AG09319 (cell line): ENCODE results near the gene MYH3.

Experiments
- DNase-seq: peaks from one replicate; pipeline ENCODE4 v3.0.0-alpha.2; 2010; ENCODE audit warnings: low read depth; ENCODE audit errors: extremely low read depth
- TF ChIP-seq, protein P1 (sequence below): IDR thresholded peaks from 2 replicates; pipeline ENCODE4 v1.5.1; 2011; ENCODE audit warnings: low read depth, mild to moderate bottlenecking, inconsistent platforms, low read length, moderate library complexity

The MYH3 gene

DNA sequence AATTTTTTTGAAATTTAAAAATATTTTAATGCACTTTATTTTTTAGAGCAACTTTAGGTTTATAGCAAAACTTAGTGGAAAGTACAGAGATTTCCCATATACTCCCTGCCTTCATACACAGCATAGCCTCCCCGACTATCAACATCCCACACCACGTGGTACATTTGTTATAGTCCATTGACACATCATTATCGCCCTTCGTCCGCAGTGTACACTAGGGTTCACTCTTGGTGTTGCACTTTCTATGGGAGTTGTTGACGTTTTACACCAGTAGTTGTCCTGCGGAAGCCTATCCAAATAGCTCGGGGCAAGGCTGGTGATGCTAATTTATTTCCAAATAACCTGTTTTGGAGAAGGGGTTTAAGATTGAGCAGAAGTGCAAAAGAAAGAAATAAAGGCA, 52.6 kb downstream of the MYH3 start:
- TF ChIP-seq, protein P1, sequence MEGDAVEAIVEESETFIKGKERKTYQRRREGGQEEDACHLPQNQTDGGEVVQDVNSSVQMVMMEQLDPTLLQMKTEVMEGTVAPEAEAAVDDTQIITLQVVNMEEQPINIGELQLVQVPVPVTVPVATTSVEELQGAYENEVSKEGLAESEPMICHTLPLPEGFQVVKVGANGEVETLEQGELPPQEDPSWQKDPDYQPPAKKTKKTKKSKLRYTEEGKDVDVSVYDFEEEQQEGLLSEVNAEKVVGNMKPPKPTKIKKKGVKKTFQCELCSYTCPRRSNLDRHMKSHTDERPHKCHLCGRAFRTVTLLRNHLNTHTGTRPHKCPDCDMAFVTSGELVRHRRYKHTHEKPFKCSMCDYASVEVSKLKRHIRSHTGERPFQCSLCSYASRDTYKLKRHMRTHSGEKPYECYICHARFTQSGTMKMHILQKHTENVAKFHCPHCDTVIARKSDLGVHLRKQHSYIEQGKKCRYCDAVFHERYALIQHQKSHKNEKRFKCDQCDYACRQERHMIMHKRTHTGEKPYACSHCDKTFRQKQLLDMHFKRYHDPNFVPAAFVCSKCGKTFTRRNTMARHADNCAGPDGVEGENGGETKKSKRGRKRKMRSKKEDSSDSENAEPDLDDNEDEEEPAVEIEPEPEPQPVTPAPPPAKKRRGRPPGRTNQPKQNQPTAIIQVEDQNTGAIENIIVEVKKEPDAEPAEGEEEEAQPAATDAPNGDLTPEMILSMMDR, result no peak
- DNase-seq, result no peak

DNA sequence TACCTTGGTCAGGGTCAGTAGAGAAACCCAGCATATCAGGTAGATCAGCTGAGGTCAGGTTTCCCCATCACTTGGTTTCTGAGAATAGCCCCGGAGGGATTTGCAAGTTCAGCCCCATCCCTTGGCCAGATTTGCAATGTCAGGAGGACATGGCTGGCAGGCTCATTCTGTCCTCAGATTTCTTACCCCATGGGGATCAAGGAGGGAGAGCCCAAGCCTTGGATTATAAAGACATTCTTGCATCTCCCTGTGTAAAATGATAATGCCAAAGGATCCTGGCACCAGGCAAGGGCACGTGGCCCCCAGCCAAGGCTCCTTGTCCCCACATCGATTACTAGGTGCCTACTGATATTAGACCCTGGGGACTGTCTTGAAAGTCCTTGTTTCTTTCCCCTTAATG, 53.2 kb downstream of the MYH3 start:
- TF ChIP-seq, protein P1, result no peak
- no peak for DNase-seq

DNA sequence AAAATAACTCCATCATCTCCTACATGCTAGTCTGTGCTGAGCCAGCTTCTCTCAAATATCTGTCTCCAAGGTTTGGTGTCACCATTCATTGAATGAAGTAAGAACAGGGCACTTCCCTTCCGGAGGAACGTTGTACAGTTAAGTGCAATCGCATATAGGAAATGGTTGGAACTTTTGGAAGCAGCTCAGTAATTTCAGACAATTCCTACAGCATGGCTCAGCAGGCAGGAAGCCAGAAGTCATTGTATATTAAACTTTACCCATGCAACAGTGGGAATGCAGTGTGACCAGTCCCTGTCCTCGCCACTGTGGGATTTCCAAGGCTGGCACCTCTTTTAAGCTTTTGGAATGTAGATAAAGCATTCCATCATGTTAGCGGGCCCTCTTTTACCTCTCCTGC, 56.5 kb downstream of the MYH3 start:
- TF ChIP-seq, protein P1, result no peak
- DNase-seq, result no peak

DNA sequence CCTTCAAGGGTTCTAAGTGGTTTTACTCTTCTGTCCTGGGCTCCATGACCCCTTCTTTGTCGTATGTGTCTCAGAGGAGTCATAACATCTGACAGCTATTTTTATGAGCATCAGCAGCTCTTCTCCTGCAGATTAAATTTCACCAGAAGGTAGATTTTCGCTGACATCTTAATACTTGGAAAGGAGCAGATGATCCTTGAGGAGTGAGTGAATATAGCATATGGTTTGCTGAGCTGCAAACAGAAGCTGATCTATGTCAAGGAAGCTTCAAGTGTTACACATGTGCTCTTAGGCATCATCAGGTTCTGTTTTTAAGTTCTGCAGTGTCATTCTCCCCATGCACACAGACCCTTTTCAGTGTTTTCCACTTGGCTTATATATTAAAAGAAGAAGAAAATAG, 58.5 kb downstream of the MYH3 start:
- TF ChIP-seq, protein P1, result no peak
- DNase-seq, result no peak

DNA sequence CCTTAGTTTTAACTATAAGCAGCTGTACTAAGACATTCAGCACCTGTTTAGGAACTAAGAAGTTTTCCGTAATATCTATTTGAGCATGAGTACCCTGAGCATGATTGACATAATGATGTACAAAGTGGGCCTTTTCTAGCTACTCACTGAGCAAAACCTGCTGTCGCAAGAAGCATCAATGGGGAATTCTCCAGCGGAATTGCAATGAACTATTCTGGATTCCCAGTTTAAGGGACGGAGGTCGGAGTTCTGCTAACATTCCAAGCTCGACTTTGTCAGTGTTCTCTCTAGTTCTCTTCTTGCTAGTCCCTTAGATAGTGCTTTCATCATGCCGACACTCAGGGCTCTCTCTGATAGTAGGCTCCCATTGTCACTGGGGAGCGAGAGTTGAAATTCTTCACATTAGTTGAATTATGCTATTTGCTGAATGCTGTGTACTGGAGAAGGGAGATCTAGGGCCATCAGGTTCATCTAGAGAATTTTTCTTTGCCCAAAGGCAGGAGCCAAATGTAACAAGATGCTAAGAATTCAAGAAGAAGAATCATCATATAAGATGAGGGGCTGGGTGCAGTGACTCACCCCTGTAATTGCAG, 67.5 kb downstream of the MYH3 start:
- TF ChIP-seq, protein P1, result no peak
- DNase-seq, result no peak

DNA sequence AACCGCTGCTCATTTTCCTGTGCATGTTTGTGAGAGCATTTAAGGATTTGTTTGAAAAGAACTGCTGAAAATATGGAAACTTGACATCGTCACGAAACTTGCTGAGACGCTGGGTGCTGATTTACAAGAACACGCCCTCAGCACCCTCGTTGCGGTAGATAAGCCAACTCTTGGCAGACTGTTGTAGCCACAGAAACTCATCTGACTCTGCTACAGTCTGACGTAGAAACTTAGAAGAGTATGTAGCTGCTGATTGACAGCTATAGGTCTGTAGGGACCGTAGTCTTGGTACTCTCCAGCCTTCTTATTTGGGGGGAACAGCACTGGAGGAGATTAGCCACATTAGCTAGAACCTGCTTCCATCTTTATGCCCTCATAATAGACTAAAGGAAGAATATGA, 71.6 kb downstream of the MYH3 start:
- DNase-seq, result no peak
- TF ChIP-seq, protein P1, result no peak

DNA sequence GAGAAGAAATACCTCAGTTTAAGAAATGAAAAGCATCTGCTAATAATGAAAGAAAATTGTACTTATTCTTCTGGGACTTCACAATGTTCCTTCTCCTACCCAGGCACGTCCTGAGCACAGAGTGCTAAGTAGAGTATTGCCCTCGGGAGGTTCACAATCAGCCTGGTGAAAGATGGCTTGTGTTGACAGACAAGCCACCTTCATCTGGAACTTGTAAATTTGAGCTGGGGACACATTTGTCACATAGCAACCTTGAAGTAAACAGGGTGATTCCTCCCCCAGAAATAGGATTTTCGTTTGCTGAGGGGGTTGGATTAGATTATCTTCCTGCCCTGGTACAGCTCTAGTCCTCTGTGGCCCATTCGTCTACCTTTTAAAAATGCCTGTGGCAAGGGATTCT, 73.3 kb downstream of the MYH3 start:
- DNase-seq, result no peak
- TF ChIP-seq, protein P1, result no peak
